Keratinocyte (primary cell): Measurements from ENCODE around the gene USH2A. TPM values are rescaled to one million over a fixed set of nuclear protein-coding genes. Genes with fewer than 3 reads are reported as not detected.

Experiments used
- DNase-seq: peaks from one replicate; pipeline ENCODE4 v3.0.0-alpha.2; 2011; ENCODE audit warnings: low read depth, missing footprints, low spot score
- FAIRE-seq: peaks from 2 replicates; lab custom pipeline; 2011; peaks lifted over from hg19 to GRCh38; lab: Jason Lieb, UNC
- H2AFZ ChIP-seq: 2 replicates; pipeline ENCODE4 v1.6.0; 2012; ENCODE audit warnings: low read length, control low read depth, inconsistent platforms; ENCODE audit not compliant: control insufficient read depth
- H3K27ac ChIP-seq: 2 replicates; pipeline ENCODE4 v1.5.1; 2011; ENCODE audit warnings: low read length; ENCODE audit not compliant: control insufficient read depth, insufficient read depth
- H3K27me3 ChIP-seq: 3 replicates; pipeline ENCODE4 v1.6.0; 2011; ENCODE audit warnings: low read length; ENCODE audit not compliant: control insufficient read depth, insufficient read depth; ENCODE audit errors: extremely low read depth
- H3K36me3 ChIP-seq, 2 experiments: 2 replicates in 1 of 2; 3 replicates in 1 of 2; pipeline ENCODE4 v1.5.1; 2011; ENCODE audit warnings: low read length in 2 of 2, mild to moderate bottlenecking in 1 of 2; ENCODE audit not compliant: control insufficient read depth in 2 of 2, insufficient read depth in 2 of 2; ENCODE audit errors: extremely low read depth in 1 of 2
- H3K4me1 ChIP-seq: 3 replicates; pipeline ENCODE4 v1.5.1; 2011; ENCODE audit warnings: low read length; ENCODE audit not compliant: control insufficient read depth, insufficient read depth; ENCODE audit errors: extremely low read depth
- H3K4me2 ChIP-seq: 3 replicates; pipeline ENCODE4 v1.6.0; 2011; ENCODE audit warnings: low read depth, low read length; ENCODE audit not compliant: control insufficient read depth, insufficient read depth; ENCODE audit errors: extremely low read depth
- H3K4me3 ChIP-seq, 3 experiments: fragments of 200-600 bp in 1 of 3; sonication (generic) in 1 of 3; 2 replicates in 2 of 3; 3 replicates in 1 of 3; pipeline ENCODE4 v1.5.1; 2011 to 2016; ENCODE audit warnings: low read length in 3 of 3, mild to moderate bottlenecking in 3 of 3, control low read depth in 2 of 3, inconsistent platforms in 1 of 3, low read depth in 1 of 3, mixed read lengths in 1 of 3, mixed run types in 1 of 3, moderate library complexity in 1 of 3; ENCODE audit not compliant: control insufficient read depth in 2 of 3, insufficient read depth in 2 of 3; ENCODE audit errors: extremely low read depth in 1 of 3
- H3K79me2 ChIP-seq: 2 replicates; pipeline ENCODE4 v1.6.0; 2012; ENCODE audit warnings: low read length; ENCODE audit not compliant: control insufficient read depth, insufficient read depth
- H3K9ac ChIP-seq: 3 replicates; pipeline ENCODE4 v1.6.0; 2011; ENCODE audit warnings: low read length; ENCODE audit not compliant: control insufficient read depth, insufficient read depth; ENCODE audit errors: extremely low read depth
- H3K9me1 ChIP-seq: 3 replicates; pipeline ENCODE4 v1.6.0; 2011; ENCODE audit warnings: low read length; ENCODE audit not compliant: control insufficient read depth, insufficient read depth; ENCODE audit errors: extremely low read depth
- H3K9me3 ChIP-seq: 2 replicates; pipeline ENCODE4 v1.5.1; 2012; ENCODE audit warnings: low read depth, low read length; ENCODE audit not compliant: control insufficient read depth
- H4K20me1 ChIP-seq: 3 replicates; pipeline ENCODE4 v1.6.0; 2011; ENCODE audit warnings: low read length; ENCODE audit not compliant: control insufficient read depth, insufficient read depth; ENCODE audit errors: extremely low read depth
- CTCF ChIP-seq, 3 experiments: IDR thresholded peaks in 1 of 3; conservative IDR thresholded peaks in 1 of 3; optimal IDR thresholded peaks in 1 of 3; 2 replicates in 2 of 3; 3 replicates in 1 of 3; pipeline versions ENCODE3 to v1.5.1; 2011; ENCODE audit warnings: low read length in 3 of 3, mild to moderate bottlenecking in 3 of 3, moderate library complexity in 2 of 3, control low read depth in 1 of 3, inconsistent platforms in 1 of 3; ENCODE audit not compliant: insufficient read depth in 2 of 3; ENCODE audit errors: extremely low read depth in 1 of 3
- EZH2 ChIP-seq: IDR thresholded peaks from one replicate; pipeline ENCODE4 v1.6.1; 2012; ENCODE audit warnings: inconsistent platforms, mild to moderate bottlenecking, low read length, moderate library complexity
- dilution Hi-C: fragments of 300-500 bp; cut with MboI; formaldehyde crosslinking; loops from one replicate; pipeline ENCODE4 v1.7.0; 2020; ENCODE audit warnings: low sequenced_read_pairs; ENCODE audit not compliant: extremely low pct_ligation_motif_present
- polyA plus RNA-seq, 5 experiments: library from polyadenylated mRNA; depleted of rRNA in 3 of 5; stranded (reverse) in 3 of 5; stranded (forward) in 1 of 5; unstranded in 1 of 5; fragments of >200 nt; gene quantifications; 1 replicate in 1 of 5; 2 replicates in 3 of 5; 3 replicates in 1 of 5; pipeline versions ENCODE4 v1.2.1 to v1.2.3, GENCODE V29; 2011 to 2012; ENCODE audit warnings: missing spikeins in 2 of 5, low read depth in 1 of 5, low replicate concordance in 1 of 5

The USH2A gene
- polyA plus RNA-seq, 1 donor (not counting 4 experiments of a cell fraction or from before 2014, with no cell fraction given), result not detected

- FAIRE-seq, result no peak
- Histone ChIP-seq H3K27me3 (no peaks in the 10 kb centered on the region), H3K4me1 (no peaks in the 10 kb centered on the region), H3K4me3 (no peak overlapping the region), H3K9me3 (no peaks in the 10 kb centered on the region), H3K36me3 (no peaks in the 10 kb centered on the region), H2AFZ (no peak overlapping the region), H3K9me1 (no peaks in the 10 kb centered on the region), H3K9ac (no peak overlapping the region), H3K27ac (no peak overlapping the region), H3K4me2 (no peak overlapping the region), H3K79me2 (no peaks in the 10 kb centered on the region), H4K20me1 (no peaks in the 10 kb centered on the region)
- dilution Hi-C loops, result no loop called here
- no peak for DNase-seq
- TF ChIP-seq EZH2, result no peak
- TF ChIP-seq CTCF (optimal IDR thresholded peaks at IDR 0.05 in 1 of 3, IDR thresholded peaks at IDR 0.05 in 1 of 3, conservative IDR thresholded peaks at IDR 0.05 in 1 of 3; ENCODE audit: extremely low read depth in 1 of 3, insufficient read depth in 2 of 3, low read length in 3 of 3), result no peak
These were observed 598.2 kb downstream of the USH2A start for GRCh38 chr1:215825056-215825455.

DNA sequence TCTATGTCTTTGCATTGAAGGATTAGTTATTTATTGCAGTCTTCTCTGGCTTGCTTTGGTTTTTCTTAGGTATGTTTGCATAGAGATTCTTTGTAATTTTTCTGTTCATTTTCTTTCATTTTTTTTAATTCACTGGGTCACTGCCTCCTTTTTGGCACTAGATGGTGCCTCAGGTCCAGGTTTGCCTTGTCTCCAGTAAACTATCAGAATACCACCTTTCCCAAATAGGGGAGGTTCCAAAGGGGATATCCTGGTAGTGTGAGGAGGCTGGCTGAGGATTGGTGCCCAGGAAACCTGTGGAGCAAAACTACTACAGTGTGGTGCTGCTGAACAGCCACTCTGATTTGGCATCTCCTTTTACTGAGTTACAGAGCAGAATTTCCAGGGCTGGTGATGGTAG is 599.0 kb downstream of the USH2A start:
- FAIRE-seq (no peak), DNase-seq (no peak)
- Histone ChIP-seq H3K9ac (no peak overlapping the region), H2AFZ (no peak overlapping the region), H3K27me3 (no peaks in the 10 kb centered on the region), H3K9me3 (no peaks in the 10 kb centered on the region), H3K4me1 (no peaks in the 10 kb centered on the region), H4K20me1 (no peaks in the 10 kb centered on the region), H3K36me3 (no peaks in the 10 kb centered on the region), H3K4me3 (no peak overlapping the region), H3K27ac (no peak overlapping the region), H3K79me2 (no peaks in the 10 kb centered on the region), H3K9me1 (no peaks in the 10 kb centered on the region), H3K4me2 (no peak overlapping the region)
- dilution Hi-C loops, result no loop called here
- peak in 2 of 3 experiments; percentile 29 to 32 for TF ChIP-seq CTCF (optimal IDR thresholded peaks at IDR 0.05 in 1 of 3, IDR thresholded peaks at IDR 0.05 in 1 of 3, conservative IDR thresholded peaks at IDR 0.05 in 1 of 3; ENCODE audit: extremely low read depth in 1 of 3, insufficient read depth in 2 of 3, low read length in 3 of 3)
- TF ChIP-seq EZH2, result no peak
